GM19238 (cell line): ENCODE measurements around the gene RPS19BP1.
"Not testable (repeated sequence)": the region's sequence is repeated elsewhere in the genome, so short reads cannot be mapped to it uniquely, and the experiment has no call there.

ENCODE experiments used
- DNase-seq: peaks from one replicate; pipeline ENCODE4 v3.0.0; 2011; ENCODE audit warnings: low spot score; ENCODE audit not compliant: insufficient read length

The RPS19BP1 gene

DNA sequence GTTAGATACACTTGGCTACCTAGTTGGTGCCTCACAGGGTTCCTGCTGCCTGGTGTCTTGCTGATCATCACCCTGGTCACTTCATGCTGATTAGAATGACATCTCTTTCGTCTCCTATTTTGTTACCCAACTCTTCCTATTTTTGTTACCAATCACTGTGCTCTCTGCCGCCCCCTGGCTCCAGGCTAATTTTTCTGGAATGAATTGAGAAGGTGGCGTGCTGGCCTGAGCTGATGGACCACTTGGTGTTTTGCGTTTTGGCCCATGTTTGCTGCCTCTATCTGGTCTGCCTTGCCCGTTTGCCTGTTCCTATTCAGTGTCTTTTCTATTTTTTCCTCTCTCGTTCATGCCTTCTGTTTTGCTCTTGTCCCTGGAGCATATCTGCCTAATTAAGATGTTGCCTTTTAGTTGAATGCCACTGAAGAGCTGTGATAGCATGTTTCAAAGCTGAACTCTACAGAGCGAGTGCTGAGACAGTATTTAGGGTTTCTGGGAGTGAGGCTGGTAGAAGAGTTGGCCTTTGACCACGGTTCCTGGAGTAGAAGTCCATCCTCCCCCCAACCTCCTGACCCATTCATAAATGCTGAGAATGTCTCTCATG, 18.1 kb downstream of the RPS19BP1 start:
- no peak for DNase-seq

DNA sequence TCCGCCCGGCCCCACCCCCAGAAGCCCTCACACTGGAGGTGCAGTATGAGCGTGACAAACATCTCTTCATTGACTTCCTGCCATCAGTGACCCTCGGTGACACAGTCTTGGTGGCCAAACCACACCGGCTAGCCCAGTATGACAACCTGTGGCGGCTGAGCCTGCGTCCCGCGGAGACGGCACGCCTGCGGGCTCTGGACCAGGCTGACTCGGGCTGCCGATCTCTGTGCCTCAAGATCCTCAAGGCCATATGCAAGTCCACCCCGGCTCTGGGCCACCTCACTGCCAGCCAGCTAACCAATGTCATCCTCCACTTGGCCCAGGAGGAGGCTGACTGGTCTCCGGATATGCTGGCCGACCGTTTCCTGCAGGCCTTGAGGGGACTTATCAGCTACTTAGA, 18.8 kb downstream of the RPS19BP1 start:
- no peak for DNase-seq

DNA sequence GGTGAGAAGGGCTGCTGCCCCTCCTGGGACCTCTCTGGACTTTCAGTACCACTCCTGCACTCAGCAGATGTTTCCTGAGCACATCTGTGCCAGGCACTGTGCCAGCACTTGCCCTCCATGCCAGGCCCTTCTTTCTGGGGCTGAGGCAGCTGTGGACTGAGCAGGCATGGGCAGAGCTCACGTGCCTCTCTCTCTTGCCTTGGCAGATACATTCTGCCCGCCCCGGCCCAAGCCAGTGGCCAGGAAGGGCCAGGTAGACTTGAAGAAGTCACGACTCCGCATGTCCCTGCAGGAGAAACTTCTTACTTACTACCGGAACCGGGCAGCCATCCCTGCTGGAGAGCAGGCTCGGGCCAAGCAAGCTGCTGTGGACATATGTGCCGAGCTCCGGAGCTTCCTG, 20.5 kb downstream of the RPS19BP1 start:
- no peak for DNase-seq

DNA sequence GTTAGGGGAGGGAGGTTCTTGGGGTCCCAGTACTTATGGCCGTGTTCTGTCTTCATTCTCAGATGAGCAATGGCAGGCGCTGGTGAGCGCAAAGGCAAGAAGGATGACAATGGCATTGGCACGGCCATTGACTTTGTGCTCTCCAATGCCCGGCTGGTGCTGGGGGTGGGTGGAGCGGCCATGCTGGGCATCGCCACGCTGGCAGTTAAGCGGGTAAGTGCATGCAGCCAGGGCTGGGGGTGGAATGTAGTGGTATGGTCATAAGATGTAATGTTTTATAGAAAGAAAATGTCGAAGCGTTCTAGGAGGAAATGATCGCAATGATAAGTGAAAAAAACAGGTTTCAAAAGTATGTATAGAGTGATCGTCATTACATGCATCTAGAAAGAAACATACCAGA, 21.3 kb downstream of the RPS19BP1 start:
- no peak for DNase-seq

DNA sequence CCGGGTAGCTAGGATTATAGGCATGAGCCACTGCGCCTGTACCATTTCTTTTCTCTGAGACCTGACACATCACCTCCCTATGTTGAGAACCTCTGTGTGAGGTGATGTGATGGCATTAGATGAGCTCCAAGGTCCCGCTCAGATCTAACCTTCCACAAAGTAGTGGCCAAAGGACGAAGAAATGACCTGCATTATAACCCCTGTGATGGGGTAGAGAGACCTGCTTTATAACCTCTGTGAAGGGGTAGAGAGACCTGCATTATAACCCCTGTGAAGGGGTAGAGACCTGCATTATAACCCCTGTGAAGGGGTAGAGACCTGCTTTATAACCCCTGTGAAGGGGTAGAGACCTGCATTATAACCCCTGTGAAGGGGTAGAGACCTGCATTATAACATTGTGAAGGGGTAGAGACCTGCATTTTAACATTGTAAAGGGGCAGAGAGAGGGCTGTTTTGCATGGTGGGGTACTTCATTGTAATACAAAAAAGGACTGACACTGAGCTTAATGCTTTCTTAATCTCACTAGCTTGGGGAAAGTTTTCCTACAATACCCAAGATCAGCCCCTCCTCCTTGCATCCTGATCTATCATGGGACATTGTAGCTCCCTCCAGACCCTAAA, 21.9 kb downstream of the RPS19BP1 start:
- no peak for DNase-seq

DNA sequence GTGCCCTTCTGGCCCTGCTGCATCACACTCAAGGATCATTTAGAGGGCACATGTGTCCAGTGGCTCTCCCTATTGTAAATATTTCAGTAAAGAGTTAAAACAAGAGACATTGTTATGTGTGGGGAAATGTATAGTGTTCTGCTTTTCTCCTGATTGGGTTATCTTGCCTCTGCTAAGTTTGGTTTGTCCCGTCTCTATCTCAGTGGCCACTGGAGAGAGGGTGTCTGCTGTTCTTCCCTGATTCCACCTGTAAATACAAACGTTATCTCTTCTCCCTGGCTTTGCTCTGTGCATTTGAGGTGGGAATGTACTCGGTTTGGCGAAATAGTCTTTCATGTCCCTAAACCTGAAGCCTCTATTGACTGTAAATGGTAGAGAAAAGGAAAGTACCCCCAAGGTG, 24.2 kb downstream of the RPS19BP1 start:
- no peak for DNase-seq

DNA sequence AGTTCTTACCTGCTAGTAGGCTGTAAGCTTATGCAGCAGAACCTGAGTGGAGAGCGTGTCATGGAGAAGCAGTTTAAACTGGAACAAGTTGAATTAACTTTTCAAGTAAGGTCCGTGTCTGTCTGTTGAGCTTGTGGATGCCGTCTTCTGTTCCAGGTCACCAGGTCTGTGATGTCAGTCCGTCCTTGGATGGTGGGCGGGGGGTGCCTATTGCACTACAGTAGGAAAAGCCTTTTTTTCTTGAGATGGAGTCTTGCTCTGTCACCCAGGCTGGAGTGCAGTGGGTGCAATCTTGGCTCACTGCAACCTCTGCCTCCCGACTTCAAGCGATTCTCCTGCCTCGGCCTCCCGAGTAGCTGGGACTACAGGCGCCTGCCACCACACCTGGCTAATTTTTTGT, 25.5 kb downstream of the RPS19BP1 start:
- not testable (repeated sequence) for DNase-seq

DNA sequence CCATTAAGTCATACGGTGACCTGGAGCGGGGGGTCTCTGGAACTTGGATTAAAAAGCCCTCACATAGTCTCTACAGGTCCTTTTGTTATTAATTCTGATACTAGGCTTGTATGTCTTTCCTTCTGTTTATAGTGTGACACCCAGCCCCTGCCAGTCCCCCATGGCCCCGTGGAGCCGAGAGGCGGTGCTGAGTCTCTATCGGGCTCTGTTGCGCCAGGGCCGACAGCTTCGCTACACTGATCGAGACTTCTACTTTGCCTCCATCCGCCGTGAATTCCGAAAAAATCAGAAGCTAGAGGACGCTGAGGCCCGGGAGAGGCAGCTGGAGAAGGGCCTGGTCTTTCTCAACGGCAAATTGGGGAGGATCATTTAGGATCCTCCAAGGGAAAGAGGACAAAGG, 28.5 kb downstream of the RPS19BP1 start:
- DNase-seq = no peak

DNA sequence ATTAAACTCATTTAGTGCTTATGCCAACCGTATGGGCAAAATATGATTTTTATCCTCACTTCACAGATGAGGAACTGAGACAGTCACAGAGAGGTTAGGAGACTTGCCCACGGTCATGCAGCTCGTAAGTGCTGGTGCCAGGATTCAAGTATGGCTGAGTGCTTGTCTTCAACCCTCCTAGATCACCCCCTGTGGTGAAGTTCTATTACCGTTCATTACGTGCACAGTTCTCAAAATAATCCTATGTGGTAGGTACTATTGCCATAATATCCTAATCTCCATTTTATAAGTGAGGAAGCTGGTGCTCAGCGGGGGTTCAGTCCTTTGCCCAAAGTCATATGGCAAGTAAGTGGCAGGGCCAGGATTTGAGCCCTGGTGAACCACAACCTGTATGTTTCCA, 28.9 kb downstream of the RPS19BP1 start:
- DNase-seq = no peak

DNA sequence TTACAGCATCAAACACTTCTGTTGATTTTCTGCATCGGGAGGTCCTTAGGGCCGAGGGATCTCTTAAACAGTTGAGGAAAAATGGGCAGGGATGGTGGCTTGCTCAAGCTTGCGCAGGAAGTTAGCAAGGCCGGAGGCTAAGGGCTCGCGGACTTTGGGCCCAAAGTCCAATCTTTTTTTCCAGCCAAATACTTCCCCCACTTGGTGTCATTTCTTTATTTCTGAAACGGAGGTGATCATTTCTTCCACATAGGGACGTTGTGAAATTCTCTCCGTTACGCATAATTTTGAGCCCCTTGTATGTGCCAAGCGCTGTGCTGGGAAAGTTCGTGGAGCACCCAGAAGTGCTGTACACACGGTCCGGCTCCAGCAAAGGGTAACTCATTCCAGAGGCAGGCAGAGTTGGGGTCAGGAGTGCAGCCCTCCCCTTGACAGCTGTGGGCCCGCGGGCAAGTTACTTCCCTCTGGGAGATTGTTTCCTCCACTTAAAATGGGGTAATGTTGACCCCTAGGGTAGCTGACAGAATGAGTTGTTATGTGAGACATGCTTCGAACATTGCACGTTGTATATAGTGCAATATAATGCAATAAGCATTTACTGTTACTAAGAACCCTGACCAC, 29.6 kb downstream of the RPS19BP1 start:
- no peak for DNase-seq

DNA sequence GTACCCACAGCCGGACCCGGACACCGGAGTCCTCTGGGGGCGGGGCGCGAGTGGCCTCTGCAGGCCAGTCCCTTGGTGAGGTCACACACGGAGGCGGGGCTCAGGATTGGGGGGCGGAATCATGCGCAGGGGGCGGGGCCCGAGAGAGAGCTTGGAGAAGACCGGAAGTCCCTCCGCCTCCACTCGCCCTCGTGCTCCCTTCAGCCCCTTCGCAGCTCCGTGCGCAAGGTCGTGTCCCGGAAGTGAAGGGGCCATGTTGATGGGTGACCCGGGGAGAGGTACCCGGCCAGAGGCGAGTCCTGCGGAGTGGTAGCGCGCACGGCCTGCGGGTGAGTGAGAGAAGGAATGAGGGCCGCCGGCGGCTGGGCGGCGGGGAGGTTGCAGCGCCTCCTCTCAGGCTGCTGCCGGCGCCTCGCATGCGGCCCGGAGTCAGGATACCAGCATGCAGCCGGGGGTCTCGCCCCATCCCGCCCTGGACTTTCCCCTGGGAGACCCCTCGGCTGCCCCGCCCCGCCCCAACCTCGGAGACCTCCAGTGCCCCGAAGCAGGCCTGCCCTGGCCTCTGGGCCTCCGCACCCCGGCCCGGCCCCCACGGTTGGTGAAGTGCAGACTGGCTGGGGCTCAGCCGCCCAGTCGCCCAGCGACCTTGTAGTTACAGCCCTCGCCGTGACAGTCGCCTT, 30.3 kb downstream of the RPS19BP1 start, which contains the start of gene MIEF1:
MIEF1 (plus strand) TSS at position 182 of the 680 bp plus-strand sequence. CDS start 9,005 bp downstream, outside the sequence.
- peak; percentile 98 for DNase-seq

DNA sequence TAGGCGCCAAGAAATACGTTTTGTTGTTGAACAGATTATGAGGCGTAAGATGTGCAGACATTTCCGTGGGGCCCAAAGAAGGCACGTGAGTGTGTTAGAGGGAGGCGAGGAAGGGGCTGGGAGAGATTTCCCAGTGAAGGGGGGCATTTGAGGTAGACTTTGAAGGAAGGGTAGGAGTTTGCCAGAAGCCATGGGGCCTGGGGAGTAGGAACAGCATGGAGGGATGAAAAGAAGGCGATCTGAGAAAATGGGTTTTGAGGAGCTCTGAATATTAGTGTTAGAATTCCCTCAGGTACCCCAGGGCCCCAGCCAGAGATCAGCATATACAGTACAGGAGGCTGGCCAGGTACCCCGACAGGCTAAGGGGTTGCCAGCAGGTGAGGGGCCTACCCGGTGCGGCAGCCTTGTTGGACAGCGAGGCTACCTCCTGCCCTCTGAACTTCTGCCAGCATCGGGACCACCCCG, 30.9 kb downstream of the RPS19BP1 start:
- DNase-seq = no peak

DNA sequence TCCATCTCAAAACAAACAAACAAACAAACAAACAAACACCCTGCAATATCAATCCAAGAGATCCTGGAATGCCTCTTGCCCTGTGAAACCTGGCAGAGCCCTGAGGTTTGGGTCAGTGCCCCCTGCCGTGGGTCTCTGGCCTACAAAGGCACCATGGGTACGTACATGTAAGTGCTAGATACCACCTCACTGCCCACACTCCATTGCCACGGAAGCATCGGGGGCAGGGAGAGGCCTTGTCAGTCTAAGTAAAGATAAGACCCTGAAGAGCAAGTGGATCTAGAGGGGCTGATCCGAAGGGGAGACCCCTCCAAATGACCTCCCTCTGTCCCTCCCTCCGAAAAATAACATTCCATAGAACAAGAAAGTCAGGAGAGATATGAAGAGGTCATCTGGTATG, 32.4 kb downstream of the RPS19BP1 start:
- DNase-seq = no peak

DNA sequence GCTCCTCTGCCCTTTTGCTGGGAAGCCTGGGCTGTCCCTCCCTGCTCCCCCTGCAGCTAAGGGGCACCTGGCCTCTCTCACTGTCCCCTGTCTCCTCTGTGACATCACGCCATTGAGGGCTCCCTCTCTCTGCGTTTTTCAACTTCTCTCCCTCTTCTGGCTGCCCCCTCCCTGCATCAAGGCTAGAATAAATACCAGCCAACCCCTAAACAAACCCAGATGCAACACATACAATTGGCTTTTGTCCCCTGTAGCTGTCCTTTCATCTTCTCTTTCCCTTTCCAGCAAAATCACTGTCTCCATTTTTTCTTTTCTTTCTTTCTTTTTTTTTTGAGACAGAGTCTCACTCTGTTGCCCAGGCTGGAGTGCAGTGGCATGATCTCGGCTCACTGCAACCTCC, 33.7 kb downstream of the RPS19BP1 start:
- no peak for DNase-seq

DNA sequence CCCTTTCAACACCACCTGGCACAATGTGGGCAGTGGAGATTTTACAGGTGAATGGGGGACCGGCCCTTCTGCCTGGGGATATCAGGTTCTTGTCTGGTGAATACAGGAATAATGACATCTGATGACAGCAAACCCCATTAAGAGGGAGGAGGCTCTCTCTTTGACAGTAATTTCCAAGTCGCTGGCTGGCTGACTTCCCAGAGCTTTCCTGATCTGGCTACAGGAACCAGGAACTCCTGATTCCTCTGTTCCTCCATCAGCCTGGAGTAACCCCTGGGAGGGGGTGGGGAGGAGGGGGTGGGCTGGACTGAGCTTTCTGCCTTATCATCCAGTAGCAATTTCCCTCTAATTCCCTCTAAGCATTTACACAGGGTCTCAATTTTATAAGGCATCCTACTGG, 34.2 kb downstream of the RPS19BP1 start:
- DNase-seq = no peak

DNA sequence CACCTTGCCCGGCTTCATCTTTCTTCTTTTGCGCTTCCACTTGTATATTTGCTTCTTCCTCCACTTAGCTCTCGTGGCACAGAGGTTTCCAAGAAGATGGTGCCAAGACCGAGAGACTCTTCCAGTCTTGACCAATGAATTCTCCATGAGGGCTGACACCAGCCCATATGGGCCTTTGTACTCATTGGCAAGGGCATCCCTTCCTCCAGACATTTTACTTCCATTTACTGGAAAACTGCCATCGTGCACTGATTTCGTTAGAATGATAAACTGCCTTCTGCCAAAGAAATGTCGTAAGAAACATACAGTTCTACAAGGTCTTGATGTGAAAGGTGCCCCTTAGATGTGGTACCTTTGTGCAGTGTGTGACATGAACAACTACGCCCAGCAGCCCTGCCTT, 35.1 kb downstream of the RPS19BP1 start:
- DNase-seq = no peak

DNA sequence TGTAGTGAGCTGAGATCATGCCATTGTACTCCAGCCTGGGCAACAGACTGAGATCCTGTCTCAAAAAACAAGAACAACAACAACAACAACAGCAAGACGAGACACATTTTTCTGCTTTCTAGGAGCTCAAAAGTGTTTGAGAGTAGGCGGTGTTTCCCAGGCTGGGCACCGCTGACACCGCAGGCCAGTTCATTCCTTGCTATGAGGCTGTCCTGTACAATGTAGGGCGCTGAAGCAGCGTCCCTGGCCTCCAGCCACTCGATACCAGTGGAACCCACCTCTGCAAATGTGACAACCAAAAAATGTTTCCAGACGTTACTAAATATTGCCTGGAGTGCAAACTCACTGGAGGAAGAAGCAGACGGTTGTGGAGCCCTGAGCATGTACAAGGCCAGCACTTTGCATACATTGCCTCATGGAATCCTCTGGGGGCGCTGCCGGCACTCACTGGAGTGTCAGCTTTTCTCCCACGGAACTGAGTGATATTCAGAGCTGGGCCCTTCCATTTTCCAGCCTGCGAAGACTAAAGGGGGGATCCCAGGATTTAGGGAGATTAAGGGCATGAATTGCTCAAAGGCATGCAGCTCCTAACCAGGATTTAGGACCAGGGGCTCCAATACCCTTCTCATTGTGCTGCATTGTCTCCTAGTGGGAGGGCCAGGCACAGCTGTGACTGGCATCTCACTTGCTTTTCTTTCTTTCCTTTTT, 36.3 kb downstream of the RPS19BP1 start:
- no peak for DNase-seq

DNA sequence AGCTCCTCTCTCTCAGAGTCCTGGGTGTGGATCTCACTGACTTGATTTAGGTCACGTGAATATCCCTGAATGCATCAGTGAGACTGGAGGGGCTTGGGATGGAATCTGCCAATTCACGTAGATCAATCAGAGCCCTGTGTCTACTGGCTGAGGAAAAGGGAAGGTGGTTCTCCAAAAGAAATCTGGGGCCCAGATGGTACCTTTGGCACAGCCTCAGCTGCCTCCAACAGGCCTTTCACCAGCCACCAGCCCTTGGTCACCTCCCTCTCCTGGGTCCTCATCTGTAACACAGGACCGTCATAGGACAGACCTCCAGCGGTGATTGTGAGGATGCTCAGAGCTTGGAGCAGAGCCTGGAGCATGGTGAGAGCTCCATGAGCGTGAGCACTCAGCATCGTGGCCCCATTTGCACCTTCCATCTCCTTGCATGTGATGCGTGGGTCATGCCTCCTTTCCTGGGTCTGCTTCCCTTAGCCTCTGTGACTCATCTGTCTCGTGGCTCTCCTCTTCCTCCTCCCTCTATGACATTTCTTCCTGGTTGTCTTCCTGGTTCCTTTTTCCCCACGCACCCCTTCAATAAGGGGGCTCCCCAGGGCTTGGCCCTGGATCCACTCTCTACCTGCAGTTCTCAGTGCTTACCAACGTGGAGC, 38.0 kb downstream of the RPS19BP1 start:
- no peak for DNase-seq

DNA sequence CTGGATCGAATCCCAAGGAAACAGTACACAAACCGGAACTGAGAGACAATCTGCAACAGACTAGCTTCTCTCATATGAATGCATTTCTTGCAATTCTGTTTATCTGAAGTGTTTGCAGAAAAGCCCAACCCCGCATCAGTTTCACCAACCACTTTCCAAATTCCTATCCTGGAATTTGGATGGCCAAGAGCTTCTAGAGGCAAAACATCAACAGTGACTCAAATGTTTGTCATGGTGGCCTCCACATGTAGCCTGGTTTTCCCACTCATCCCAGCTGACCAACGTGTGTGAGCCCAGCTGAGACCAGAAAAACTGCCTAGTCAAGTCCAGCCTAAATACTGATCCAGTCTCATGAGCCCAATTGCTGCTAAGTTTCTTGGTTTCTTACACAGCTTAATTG, 38.8 kb downstream of the RPS19BP1 start:
- no peak for DNase-seq

DNA sequence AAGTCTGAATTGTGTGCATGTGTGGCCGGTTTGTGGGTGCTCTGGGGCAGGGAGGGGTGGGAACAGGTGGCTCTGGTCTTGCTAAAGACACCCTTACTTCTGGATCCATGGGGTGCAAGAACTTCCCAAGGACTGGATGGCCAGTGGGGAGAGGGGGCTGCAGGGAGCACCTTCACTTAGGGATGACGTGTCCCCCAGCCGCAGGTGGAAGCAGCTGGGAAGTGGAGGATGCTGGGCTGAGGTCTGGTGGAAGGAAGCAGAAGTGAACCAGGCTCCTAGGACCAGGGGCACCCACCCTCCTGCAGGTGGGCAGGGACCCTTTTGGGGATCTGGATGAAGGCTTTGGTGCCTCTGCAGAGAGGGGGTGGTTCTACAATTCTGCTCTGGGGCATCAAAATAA, 40.4 kb downstream of the RPS19BP1 start:
- DNase-seq = no peak

DNA sequence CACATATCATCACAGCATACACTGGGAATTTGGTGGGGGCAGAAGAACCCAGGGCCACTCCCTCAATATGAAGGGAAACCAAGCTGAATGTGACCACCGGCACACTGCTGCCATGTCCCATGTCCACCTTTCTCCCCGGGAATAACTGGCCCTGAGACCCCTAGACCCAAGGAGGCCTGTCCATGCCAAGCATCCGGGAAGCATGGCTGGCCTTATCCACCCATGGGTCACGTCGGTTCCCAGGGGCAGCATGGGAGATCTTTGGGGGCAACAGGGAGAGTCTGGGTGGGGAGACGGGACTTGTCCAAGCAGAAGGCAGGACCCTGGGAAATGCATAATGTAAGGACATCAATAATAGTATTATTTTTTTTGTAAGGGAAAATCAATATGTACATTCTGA, 40.9 kb downstream of the RPS19BP1 start:
- no peak for DNase-seq
